ENCODE data around the gene RARG. TPM values are rescaled to one million over a fixed set of nuclear protein-coding genes. Genes with fewer than 3 reads are reported as not detected.

Gene RARG
- polyA plus RNA-seq, 3 donors: 1.8 to 14.6 (median 2.3) TPM

DNA sequence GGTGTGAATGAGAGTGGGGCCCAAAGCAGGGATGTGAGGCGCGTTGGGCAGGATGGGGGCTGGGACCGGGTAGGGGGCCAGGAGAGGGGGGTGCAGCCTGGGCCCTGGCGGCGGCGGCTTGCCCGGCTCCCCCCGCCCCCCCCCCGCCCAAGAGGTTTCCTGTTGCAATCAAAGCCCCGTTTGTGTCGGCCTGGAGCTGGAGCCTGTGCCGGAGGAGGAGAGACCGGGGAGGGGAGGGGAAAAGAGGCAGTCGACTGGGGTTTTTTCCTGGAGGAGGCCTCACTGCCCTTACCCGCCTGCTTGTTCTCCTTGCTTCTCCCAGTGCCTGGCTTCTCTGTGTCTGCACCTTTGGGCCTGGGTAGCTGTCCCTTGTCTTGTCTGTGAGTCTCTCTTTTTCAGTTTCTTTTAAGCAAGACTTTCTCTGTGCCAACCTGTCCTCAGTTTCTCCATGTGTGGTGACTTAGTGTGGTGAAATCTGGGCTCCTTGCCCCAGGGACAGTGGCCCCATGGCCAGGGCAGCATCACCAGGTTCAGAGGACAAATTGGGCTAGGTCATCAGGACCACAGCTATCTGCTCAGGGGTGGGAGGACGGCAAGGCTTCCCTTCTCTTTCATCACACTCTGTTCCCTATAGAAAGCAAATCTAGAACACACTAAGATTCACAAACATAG is 8.5 kb downstream of the RARG start:
- no peak for DNase-seq
- Histone ChIP-seq H3K4me3 (replicated peaks in 1 of 3; ENCODE audit: low read depth in 2 of 3, low read length in 3 of 3) (peak overlapping the region in 1 of 3 experiments; percentile 38), H3K4me2 (replicated peaks; ENCODE audit: extremely low read depth, low read length, poor library complexity, severe bottlenecking) (peak overlapping the region; percentile 37), H3K4me1 (ENCODE audit: control insufficient read depth in 1 of 2, insufficient read depth in 2 of 2, low read length in 2 of 2) (peaks cover 41 to 57% of the 10 kb centered on the region in 2 donors), H3K36me3 (replicated peaks in 1 of 2; ENCODE audit: control insufficient read depth in 1 of 2, insufficient read depth in 2 of 2, low read length in 2 of 2) (no peaks in the 10 kb centered on the region), H3K27ac (ENCODE audit: low read depth in 1 of 2, low read length in 2 of 2) (no peak overlapping the region), H3K27me3 (ENCODE audit: control insufficient read depth in 2 of 2, insufficient read depth in 2 of 2, low read length in 2 of 2) (no peaks in the 10 kb centered on the region), H3K9ac (ENCODE audit: insufficient read depth, low read length, poor library complexity, severe bottlenecking) (no peak overlapping the region), H2AFZ (ENCODE audit: insufficient read depth, low read depth, low read length, poor library complexity, severe bottlenecking) (peak overlapping the region; percentile 59), H3K9me3 (replicated peaks in 1 of 2; ENCODE audit: control insufficient read depth in 1 of 2, insufficient read depth in 1 of 2, low read length in 2 of 2) (no peaks in the 10 kb centered on the region), H4K20me1 (ENCODE audit: insufficient read depth, low read length) (no peaks in the 10 kb centered on the region), H3K79me2 (ENCODE audit: insufficient read depth, low read length) (peaks cover 14% of the 10 kb centered on the region)
- H3K36me3 Mint-ChIP-seq: peaks cover 4 to 13% of the 10 kb centered on the region in 2 donors
- H3K9me3 Mint-ChIP-seq: peaks cover 0 to 2% (median 0%) of the 10 kb centered on the region in 7 donors
- peaks cover 10 to 24% (median 13%) of the 10 kb centered on the region in 3 donors for H3K27me3 Mint-ChIP-seq (ENCODE audit: low read depth in 3 of 3)
- TF ChIP-seq, protein P1, sequence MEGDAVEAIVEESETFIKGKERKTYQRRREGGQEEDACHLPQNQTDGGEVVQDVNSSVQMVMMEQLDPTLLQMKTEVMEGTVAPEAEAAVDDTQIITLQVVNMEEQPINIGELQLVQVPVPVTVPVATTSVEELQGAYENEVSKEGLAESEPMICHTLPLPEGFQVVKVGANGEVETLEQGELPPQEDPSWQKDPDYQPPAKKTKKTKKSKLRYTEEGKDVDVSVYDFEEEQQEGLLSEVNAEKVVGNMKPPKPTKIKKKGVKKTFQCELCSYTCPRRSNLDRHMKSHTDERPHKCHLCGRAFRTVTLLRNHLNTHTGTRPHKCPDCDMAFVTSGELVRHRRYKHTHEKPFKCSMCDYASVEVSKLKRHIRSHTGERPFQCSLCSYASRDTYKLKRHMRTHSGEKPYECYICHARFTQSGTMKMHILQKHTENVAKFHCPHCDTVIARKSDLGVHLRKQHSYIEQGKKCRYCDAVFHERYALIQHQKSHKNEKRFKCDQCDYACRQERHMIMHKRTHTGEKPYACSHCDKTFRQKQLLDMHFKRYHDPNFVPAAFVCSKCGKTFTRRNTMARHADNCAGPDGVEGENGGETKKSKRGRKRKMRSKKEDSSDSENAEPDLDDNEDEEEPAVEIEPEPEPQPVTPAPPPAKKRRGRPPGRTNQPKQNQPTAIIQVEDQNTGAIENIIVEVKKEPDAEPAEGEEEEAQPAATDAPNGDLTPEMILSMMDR (IDR thresholded peaks at IDR 0.05): no peak
- intact Hi-C loops (cut with micrococcal nuclease): loop anchor here in 1 of 2 donors (5.0 kb wide), 1 partner anchor 44 kb away; the partner anchor contains the start of gene ESPL1
- peak overlapping the region in 1 of 2 donors; percentile 62 for H3K4me3 Mint-ChIP-seq
- 20% methylated on average over 2 of the region's 16 CpGs for WGBS (ENCODE audit: insufficient coverage)
- H3K4me1 Mint-ChIP-seq: peaks cover 50% of the 10 kb centered on the region
- peak overlapping the region in 3 of 7 donors; percentile 10 to 75 (median 63) for H3K27ac Mint-ChIP-seq

DNA sequence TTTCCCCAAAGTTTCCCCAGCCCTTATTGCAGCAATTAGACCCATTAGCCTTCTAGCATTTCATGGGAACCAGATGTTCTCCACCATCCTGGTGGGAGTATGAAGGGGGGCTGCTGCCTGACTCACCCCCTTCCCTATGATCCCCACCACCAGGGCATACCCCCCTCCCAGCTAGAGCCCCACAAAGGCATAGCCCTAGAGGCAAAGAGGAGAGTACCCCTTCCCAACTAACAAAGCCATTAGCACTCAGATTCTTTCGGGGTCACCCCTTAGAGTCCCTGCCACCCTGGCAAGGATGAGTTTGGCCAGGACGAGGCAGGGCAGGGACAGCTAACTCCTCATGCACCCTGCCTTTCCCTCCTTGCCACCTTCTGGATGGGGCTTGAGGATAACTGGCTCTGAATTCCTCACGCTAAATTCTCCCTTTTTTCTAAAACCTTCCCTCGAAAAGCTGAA is 9.2 kb downstream of the RARG start:
- peak overlapping the region; percentile 37 for H3K4me2 ChIP-seq (replicated peaks; ENCODE audit: extremely low read depth, low read length, poor library complexity, severe bottlenecking)
- H3K9me3 Mint-ChIP-seq: peaks cover 0 to 2% (median 0%) of the 10 kb centered on the region in 7 donors
- H3K27me3 ChIP-seq (ENCODE audit: control insufficient read depth in 2 of 2, insufficient read depth in 2 of 2, low read length in 2 of 2): no peaks in the 10 kb centered on the region
- peaks cover 4 to 13% of the 10 kb centered on the region in 2 donors for H3K36me3 Mint-ChIP-seq
- H3K27ac Mint-ChIP-seq: peak overlapping the region in 1 of 7 donors; percentile 19
- no peak for DNase-seq
- TF ChIP-seq, protein P1 (IDR thresholded peaks at IDR 0.05): no peak
- 0% methylated on average over 1 of the region's 4 CpGs for WGBS (ENCODE audit: insufficient coverage)
- peak overlapping the region in 1 of 3 experiments; percentile 97 for H3K4me3 ChIP-seq (replicated peaks in 1 of 3; ENCODE audit: low read depth in 2 of 3, low read length in 3 of 3)
- H3K9me3 ChIP-seq (replicated peaks in 1 of 2; ENCODE audit: control insufficient read depth in 1 of 2, insufficient read depth in 1 of 2, low read length in 2 of 2): no peaks in the 10 kb centered on the region
- peak overlapping the region; percentile 59 for H2AFZ ChIP-seq (ENCODE audit: insufficient read depth, low read depth, low read length, poor library complexity, severe bottlenecking)
- H3K36me3 ChIP-seq (replicated peaks in 1 of 2; ENCODE audit: control insufficient read depth in 1 of 2, insufficient read depth in 2 of 2, low read length in 2 of 2): no peaks in the 10 kb centered on the region
- peaks cover 54% of the 10 kb centered on the region for H3K4me1 Mint-ChIP-seq
- peak overlapping the region; percentile 35 to 76 for H3K4me3 Mint-ChIP-seq
- no peaks in the 10 kb centered on the region for H4K20me1 ChIP-seq (ENCODE audit: insufficient read depth, low read length)
- H3K27me3 Mint-ChIP-seq (ENCODE audit: low read depth in 3 of 3): peaks cover 5 to 24% (median 11%) of the 10 kb centered on the region in 3 donors
- H3K9ac ChIP-seq (ENCODE audit: insufficient read depth, low read length, poor library complexity, severe bottlenecking): no peak overlapping the region
- H3K27ac ChIP-seq (ENCODE audit: low read depth in 1 of 2, low read length in 2 of 2): no peak overlapping the region
- H3K4me1 ChIP-seq (ENCODE audit: control insufficient read depth in 1 of 2, insufficient read depth in 2 of 2, low read length in 2 of 2): peaks cover 48 to 64% of the 10 kb centered on the region in 2 donors
- intact Hi-C loops (cut with micrococcal nuclease): loop anchor here in 1 of 2 donors (5.0 kb wide), 1 partner anchor 44 kb away; the partner anchor contains the start of gene ESPL1
- H3K79me2 ChIP-seq (ENCODE audit: insufficient read depth, low read length): peaks cover 19% of the 10 kb centered on the region

Data from CD14-positive monocyte (primary cell).